SHP77 treated with DMSO at 0.1 percent for 48 hours (cell line): ENCODE results near the gene MLH1.
A peak's percentile ranks its signal among the peaks of the same experiment; 100 is the strongest.
"Not testable (repeated sequence)": the region's sequence is repeated elsewhere in the genome, so short reads cannot be mapped to it uniquely, and the experiment has no call there.

Experiments
- DNase-seq: peaks from one replicate; lab custom pipeline; 2025; lab: John Stamatoyannopoulos, UW

MLH1 gene

DNA sequence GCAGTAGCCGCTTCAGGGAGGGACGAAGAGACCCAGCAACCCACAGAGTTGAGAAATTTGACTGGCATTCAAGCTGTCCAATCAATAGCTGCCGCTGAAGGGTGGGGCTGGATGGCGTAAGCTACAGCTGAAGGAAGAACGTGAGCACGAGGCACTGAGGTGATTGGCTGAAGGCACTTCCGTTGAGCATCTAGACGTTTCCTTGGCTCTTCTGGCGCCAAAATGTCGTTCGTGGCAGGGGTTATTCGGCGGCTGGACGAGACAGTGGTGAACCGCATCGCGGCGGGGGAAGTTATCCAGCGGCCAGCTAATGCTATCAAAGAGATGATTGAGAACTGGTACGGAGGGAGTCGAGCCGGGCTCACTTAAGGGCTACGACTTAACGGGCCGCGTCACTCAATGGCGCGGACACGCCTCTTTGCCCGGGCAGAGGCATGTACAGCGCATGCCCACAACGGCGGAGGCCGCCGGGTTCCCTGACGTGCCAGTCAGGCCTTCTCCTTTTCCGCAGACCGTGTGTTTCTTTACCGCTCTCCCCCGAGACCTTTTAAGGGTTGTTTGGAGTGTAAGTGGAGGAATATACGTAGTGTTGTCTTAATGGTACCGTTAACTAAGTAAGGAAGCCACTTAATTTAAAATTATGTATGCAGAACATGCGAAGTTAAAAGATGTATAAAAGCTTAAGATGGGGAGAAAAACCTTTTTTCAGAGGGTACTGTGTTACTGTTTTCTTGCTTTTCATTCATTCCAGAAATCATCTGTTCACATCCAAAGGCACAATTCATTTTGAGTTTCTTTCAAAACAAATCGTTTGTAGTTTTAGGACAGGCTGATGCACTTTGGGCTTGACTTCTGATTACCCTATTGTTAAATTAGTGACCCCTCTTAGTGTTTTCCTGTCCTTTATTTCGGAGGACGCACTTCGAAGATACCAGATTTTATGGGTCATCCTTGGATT lies at the start of gene MLH1:
Gene MLH1, plus strand, starts transcription at position 193 of the 958 bp plus-strand sequence. Its CDS starts 30 bp downstream, at position 223.
- DNase-seq = no peak

- no peak for DNase-seq
Observed at GRCh38 chr3:36943601-36944000, 49.7 kb upstream of the MLH1 start.

DNA sequence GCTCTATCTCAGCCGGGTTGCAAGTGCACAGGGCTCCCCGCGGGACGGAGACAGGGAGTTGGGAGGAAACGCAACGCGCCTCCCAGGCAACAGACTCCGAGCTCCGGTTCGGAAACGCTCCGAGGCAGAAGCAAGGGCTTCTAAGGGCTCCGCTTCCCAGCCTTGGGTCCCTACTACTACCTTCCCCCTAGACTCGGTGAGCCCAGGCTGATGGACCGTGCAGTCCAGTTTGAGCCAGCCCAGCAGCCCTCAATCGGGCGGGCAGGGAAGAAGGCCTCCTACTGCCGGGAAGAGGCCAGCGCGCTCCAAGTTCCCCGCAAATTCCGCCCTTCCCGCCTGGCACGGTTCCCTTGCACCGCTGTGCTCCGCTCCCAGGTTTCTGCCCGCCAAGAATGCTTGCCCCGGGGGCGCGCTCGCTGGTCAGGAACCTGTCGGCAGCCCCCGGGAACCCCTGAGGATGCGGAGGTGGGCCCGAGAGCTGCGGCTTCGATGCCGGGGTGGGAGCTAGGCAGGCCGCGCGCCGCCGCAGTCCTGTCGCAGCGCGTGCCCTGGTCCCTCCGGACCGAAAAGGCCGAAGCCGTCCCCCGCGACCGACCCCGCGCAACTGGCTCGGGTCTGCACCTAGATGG lies 49.2 kb upstream of the MLH1 start:
- no peak for DNase-seq

DNA sequence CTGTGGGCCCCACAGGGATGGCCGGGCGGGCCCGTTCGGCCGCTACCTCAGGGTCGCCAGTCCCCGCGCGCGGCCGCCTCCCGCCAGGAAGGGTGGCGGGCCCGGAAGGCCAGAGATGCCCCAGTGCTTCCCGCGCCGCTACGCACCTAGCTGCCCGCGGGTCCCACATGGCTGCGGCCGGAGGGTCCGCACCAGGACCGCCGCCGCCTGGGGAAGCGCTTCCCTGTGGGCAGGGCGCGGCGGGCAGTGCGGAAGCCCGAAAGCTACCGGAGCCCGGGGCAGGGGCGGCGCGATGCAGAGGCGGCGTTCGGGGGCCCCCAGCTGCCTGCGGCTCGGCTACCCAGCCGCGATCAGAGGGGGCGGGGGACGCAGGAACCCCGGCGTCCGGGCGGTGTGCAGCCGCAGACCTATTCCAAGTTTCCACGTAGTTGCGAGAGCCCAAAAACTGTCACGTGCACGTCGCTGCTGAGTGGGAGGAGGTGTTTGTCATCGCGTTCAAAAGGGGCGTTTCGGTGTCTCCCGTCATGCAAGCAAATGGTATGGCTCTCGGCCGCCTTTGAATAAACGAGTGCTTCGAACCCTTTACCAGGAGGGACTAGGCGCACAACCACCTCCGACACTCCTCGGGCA lies 48.6 kb upstream of the MLH1 start, which contains the start of gene TRANK1:
Gene TRANK1, minus strand, starts transcription at position 414 of the 630 bp plus-strand sequence. Its CDS starts 245 bp downstream, at position 169.
- no peak for DNase-seq

DNA sequence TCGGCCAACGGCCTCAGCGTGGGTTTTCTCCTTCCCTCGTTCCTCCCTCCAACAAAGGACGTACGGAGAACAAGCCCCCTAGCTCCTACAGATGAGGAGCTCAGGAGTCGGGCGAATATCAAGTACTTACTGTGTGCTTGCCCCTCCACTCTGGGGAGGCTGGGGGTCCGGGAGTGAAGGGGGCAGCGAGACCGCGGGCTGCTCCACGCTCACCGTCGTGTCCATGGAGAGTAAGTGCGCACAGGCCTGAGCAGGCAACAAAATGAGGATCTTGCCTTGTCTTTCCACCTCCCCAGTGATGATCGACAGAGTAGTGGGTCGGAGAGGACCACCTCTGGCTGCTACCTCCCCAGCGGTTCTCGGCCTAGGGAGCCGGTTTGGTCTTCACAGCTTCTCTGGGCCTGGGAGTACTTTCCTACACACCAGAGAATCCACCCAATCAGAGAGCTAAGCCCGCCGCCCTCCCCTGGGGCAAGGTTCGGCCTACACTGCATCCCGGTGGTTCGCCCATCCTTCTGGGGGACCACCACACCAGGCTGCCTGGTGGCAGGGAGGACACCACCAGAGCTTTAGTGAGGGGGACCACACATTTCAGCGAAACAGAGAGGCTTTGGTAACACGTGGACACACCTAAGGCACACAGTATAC lies 47.9 kb upstream of the MLH1 start:
- no peak for DNase-seq

GRCh38 chr3:36947814-36948213 lies 45.5 kb upstream of the MLH1 start:
- not testable (repeated sequence) for DNase-seq

GRCh38 chr3:36954452-36955134 lies 38.7 kb upstream of the MLH1 start:
- no peak for DNase-seq

GRCh38 chr3:36956155-36956554 lies 37.2 kb upstream of the MLH1 start:
- no peak for DNase-seq

GRCh38 chr3:36957063-36957462 lies 36.3 kb upstream of the MLH1 start:
- DNase-seq = no peak

GRCh38 chr3:36957862-36958686 lies 35.2 kb upstream of the MLH1 start:
- no peak for DNase-seq

GRCh38 chr3:36959821-36960220 lies 33.5 kb upstream of the MLH1 start:
- peak; percentile 4 for DNase-seq

DNA sequence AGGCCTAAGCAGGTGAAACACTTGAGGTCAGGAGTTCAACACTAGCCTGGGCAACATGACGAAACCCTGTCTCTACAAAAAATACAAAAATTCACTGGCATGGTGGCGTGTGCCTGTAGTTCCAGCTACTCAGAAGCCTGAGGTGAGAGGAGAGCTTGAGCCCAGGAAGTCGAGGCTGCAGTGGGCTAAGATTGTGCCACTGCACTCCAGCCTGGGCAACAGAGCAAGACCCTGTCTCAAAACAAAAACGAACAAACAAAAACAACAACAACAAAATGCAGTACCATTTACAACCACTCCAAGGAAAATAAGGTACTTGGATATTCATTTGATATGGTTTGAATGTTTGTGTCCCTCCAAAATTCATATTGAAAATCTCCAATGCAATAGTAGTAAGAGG lies 32.8 kb upstream of the MLH1 start:
- no peak for DNase-seq

DNA sequence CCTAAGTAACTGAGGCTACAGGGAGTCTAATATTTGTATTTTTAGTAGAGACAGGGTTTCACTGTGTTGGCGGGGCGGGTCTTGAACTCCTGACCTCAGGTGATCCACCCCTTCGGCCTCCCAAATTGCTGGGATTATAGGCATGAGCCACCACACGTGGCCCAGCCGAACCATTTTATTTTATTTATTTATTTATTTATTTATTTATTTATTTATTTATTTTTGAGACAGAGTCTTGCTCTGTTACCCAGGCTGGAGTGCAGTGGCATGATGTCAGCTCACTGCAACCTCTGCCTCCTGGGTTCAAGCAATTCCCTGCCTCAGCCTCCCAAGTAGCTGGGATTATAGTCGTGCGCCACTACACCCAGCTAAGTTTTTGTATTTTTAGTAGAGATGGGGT lies 30.3 kb upstream of the MLH1 start:
- not testable (repeated sequence) for DNase-seq

DNA sequence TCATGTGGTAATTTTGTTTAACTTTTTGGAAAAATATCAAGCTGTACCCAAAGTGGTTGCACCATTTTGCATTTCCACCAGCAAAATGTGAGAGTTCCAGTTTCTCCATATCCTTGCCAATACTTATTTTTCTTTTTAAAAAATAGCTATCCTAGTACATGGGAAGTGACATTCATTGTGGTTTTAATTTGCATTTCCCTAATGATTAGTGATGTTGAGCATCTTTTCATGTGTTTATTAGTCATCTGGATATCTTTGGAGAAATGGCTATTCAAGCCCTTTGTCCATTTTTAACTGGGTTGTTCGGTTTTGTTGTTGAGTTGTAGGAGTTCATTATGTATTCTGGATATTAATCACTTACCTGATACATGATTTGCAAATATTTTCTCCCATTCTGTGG lies 29.0 kb upstream of the MLH1 start:
- no peak for DNase-seq

GRCh38 chr3:36964817-36965216 lies 28.5 kb upstream of the MLH1 start:
- no peak for DNase-seq

DNA sequence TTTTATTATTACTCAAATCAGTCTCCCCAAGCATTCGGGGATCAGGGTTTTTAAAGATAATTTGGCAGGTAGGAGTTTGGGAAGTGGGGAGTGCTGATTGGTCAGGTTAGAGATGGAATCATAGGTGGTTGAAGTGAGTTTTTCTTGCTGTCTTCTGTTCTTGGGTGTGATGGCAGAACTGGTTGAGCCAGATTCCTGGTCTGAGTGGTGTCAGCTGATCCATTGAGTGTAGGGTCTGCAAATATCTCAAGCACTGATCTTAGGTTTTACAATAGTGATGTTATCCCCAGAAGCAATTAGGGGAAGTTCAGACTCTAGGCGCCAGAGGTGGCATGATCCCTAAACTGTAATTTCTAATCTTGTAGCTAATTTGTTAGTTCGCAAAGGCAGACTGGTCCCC lies 27.9 kb upstream of the MLH1 start:
- no peak for DNase-seq

DNA sequence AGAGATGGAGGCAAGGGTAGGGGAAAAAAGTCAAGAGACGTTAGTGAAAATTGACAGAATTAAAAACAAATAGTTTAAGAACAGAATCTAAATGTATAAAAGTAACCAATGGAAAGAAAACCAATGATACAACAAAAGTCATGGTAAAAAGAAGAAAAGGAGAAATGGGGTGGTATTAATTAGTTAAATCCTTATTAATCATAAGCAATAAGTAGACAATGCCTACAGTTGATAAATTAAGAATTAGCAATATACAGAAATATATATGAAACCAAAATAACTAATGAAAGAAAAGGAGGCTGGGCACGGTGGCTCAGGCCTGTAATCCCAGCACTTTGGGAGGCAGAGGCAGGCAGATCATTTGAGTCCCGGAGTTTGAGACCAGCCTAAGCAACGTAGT lies 24.2 kb upstream of the MLH1 start:
- no peak for DNase-seq

DNA sequence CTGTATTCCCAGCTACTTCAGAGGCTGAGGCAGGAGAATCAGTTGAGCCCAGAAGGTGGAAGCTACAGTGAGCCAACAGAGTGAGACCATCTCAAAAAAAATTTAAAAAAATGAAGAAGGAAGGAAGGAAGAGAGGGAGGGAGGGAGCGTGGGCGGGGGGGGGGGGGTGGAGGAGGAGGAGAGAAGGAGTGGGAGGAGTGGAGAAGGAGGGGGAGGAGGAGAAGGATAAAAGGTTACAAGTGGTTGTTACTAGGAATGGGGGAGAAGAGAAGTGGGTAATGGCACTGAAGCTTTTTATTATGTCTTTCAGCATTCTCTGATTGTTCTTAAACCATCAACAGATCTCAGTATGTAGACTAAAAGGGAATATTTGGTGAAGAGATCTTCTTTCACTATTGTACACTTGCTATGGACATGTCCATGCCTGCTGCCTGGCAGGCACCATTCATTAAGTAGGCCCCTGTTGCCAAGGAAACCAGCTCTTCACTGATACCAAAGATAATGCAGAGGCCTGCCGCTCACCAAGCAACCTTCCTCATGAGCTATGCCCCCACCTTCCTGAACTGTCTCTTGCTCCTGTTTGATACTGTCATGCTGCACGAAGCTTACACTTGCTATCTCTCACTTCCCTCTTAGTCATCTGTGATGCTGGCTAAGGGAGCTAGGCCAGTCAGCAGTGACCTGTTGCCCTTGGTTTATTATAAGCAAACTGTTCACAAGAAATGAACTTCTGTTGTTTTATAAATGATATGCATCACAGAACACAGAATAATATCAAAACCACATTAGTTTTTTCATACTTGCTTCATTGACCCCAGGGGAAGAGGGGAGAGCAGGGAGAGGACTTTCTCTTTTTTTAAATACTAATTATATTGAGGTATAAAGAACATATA lies 23.5 kb upstream of the MLH1 start:
- peak; percentile 48 for DNase-seq

- DNase-seq = no peak
Observed at GRCh38 chr3:36972163-36972562, 21.2 kb upstream of the MLH1 start.

DNA sequence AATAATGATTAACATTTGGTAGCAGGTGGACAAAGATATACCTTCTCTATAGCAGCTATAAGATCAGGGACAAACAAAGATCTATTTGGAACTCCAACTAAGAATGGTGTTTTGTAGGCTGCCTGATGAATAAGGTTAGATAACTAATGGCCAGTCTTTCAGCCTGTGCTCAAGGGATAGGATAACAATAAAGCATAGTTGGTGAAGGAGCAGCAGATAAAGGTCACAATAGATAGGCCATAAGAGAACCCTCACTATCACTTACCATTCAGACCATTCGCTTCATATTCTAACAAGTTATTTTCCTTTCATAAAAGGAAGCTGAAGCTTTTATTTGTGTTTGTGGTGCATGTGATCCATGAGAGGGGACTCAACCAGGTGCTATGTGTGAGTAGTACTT lies 20.2 kb upstream of the MLH1 start:
- no peak for DNase-seq
